ENCODE results near the gene APBA2. TPM values are rescaled to one million over a fixed set of nuclear protein-coding genes. Genes with fewer than 3 reads are reported as not detected.
A peak's percentile ranks its signal among the peaks of the same experiment; 100 is the strongest.

APBA2 gene
- total RNA-seq, 6 donors from 2014 or later = 3.2 to 7.9 (median 6.0) TPM

DNA sequence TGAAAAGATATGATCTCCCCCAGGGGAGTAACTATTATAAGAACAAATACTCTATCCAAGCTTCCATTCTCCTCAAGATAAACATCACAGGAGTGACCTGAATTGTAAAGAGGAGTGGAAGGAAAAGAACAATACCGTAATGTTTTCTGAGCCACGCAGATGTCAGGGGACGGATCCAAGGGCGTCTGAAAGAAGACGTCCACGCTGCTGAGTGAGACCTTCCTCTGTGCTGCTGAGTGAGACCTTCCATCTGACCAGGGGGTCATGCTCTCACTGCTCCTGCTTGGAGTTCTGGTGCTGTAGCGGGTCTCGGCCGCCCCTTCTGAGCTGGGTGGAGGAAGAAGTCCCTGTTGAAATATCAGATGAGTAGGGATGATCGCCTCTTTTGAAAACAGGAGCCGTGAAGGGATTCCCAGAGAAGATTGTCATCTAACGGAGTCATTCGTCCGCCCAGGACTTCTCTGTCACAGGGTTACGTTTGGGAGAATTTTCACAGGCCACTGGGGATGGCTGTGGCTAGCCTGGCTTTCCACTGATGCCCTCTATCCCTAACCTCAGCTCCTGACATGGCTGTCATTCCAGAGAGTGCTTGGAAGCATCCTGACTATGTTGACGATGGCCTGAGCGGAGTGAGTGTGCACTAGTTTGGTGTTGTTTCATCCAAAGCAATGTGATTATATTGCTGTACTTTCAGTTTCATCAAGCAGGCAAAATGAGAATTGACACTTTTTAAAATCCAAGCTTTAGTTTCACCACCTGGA lies 184.9 kb downstream of the APBA2 start:
- no peak overlapping the region for H3K4me3 ChIP-seq
- no peaks in the 10 kb centered on the region for H3K4me1 ChIP-seq
- H3K9me3 ChIP-seq = no peaks in the 10 kb centered on the region
- ATAC-seq (ENCODE audit: low FRiP score in 2 of 2) (no peak), DNase-seq (no peak)
- no peaks in the 10 kb centered on the region for H3K27me3 ChIP-seq
- WGBS, 2 donors = 59 to 69% methylated on average over 17 of the region's 17 CpGs
- no peak for TF ChIP-seq EP300 (IDR thresholded peaks at IDR 0.05)
- TF ChIP-seq, protein P1, sequence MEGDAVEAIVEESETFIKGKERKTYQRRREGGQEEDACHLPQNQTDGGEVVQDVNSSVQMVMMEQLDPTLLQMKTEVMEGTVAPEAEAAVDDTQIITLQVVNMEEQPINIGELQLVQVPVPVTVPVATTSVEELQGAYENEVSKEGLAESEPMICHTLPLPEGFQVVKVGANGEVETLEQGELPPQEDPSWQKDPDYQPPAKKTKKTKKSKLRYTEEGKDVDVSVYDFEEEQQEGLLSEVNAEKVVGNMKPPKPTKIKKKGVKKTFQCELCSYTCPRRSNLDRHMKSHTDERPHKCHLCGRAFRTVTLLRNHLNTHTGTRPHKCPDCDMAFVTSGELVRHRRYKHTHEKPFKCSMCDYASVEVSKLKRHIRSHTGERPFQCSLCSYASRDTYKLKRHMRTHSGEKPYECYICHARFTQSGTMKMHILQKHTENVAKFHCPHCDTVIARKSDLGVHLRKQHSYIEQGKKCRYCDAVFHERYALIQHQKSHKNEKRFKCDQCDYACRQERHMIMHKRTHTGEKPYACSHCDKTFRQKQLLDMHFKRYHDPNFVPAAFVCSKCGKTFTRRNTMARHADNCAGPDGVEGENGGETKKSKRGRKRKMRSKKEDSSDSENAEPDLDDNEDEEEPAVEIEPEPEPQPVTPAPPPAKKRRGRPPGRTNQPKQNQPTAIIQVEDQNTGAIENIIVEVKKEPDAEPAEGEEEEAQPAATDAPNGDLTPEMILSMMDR (IDR thresholded peaks at IDR 0.05) = no peak
- no peak for TF ChIP-seq POLR2AphosphoS5 (IDR thresholded peaks at IDR 0.05)
- no peak for TF ChIP-seq POLR2A (IDR thresholded peaks at IDR 0.05)
- no peak overlapping the region for H3K27ac ChIP-seq
- H3K36me3 ChIP-seq = no peaks in the 10 kb centered on the region

DNA sequence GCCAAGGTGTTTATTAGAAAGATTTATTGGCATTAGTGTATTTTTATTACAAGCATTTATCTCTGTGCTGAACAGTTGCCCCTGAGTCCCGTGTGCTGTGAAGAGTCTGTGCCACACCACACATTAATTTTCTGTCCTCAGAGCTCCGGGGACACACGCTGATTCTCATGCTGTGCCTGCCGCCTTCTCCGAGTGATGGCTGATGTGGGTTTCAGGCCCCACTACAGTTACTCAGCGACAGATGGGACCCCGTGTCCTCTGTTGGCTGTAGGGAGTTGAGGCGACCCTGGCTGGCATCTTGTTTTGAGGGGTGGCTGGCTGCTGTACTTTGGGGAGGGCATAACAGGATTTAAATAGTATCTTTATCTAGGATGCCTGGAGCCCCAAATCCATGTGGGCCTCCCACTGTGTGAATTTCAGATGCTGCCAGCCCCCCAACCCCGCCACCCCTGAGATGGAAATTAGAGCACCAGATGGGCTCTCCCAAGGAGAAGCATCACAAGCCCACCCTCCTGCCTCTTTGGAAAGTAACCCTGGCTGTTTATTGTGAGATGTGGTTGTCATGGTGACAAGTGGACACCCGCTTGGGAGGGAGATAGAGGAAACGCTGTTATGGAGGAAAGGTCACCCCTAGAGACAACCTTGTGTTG lies 185.6 kb downstream of the APBA2 start:
- no peak for DNase-seq
- no peaks in the 10 kb centered on the region for H3K4me1 ChIP-seq
- no peak overlapping the region for H3K4me3 ChIP-seq
- TF ChIP-seq EP300 (IDR thresholded peaks at IDR 0.05) (no peak), POLR2AphosphoS5 (IDR thresholded peaks at IDR 0.05) (no peak), POLR2A (IDR thresholded peaks at IDR 0.05) (no peak)
- TF ChIP-seq, protein P1 (IDR thresholded peaks at IDR 0.05) = no peak
- H3K36me3 ChIP-seq = no peaks in the 10 kb centered on the region
- H3K27me3 ChIP-seq = no peaks in the 10 kb centered on the region
- ATAC-seq (ENCODE audit: low FRiP score in 2 of 2) = no peak
- H3K9me3 ChIP-seq = no peaks in the 10 kb centered on the region
- no peak overlapping the region for H3K27ac ChIP-seq
- 91% methylated on average over 9 to 11 of the region's 11 CpGs for WGBS, 2 donors

DNA sequence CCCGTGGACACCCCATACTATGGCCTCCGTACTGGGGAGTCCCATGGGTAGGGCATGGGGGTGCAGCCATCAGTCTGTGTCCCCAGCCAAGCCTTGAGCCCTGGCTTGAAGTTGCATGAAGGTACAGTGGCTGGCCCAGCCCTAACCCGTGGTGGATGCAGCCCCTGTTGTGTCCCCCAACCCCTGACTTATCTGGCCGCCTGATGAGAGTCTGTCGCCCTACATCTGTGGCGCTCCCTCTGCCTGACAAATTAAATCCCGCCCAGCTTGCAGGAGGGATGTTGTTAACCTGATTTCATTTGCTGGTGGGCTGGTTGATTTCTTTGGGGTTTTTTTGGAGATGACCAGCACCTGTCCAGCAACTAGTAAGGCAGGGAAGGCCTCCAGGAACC lies 186.1 kb downstream of the APBA2 start:
- ATAC-seq (ENCODE audit: low FRiP score in 2 of 2) (peak in 1 of 2 donors; percentile 24), DNase-seq (no peak)
- no peak overlapping the region for H3K27ac ChIP-seq
- H3K4me3 ChIP-seq = no peak overlapping the region
- H3K27me3 ChIP-seq = no peaks in the 10 kb centered on the region
- no peaks in the 10 kb centered on the region for H3K36me3 ChIP-seq
- 88% methylated on average over 7 of the region's 7 CpGs; no CpG with 5 or more reads in 1 of the 2 donors for WGBS, 2 donors
- TF ChIP-seq POLR2A (IDR thresholded peaks at IDR 0.05) = no peak
- no peak for TF ChIP-seq EP300 (IDR thresholded peaks at IDR 0.05)
- TF ChIP-seq, protein P1 (IDR thresholded peaks at IDR 0.05) = no peak
- TF ChIP-seq POLR2AphosphoS5 (IDR thresholded peaks at IDR 0.05) = no peak
- H3K4me1 ChIP-seq = no peaks in the 10 kb centered on the region
- no peaks in the 10 kb centered on the region for H3K9me3 ChIP-seq

DNA sequence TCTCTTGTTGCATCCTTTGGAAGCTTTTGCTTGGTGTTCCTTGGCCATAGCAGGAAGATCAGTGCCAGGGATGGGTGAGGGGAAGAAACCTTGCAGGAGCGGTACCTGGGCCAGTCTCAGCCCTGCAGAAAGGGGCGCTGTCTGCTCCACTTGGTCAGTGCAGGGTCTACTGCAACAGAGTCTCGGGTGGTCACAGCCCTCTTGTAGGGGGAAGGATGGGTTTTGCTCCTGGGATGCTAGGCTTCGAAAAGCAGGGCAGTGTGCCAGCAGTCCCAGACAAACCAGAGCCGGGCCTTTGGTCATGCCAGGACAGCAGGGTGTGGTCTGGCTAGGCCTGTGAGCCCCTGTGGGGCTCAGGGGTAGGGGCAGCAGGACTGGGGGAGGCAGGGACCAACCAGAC lies 186.7 kb downstream of the APBA2 start:
- H3K4me1 ChIP-seq = no peaks in the 10 kb centered on the region
- H3K9me3 ChIP-seq = no peaks in the 10 kb centered on the region
- WGBS, 2 donors = 85 to 100% methylated on average over 2 to 4 of the region's 5 CpGs
- H3K27ac ChIP-seq = no peak overlapping the region
- H3K27me3 ChIP-seq = no peaks in the 10 kb centered on the region
- DNase-seq = no peak
- no peaks in the 10 kb centered on the region for H3K36me3 ChIP-seq
- TF ChIP-seq POLR2AphosphoS5 (IDR thresholded peaks at IDR 0.05) (no peak), EP300 (IDR thresholded peaks at IDR 0.05) (no peak), POLR2A (IDR thresholded peaks at IDR 0.05) (no peak)
- TF ChIP-seq, protein P1 (IDR thresholded peaks at IDR 0.05) = no peak
- H3K4me3 ChIP-seq = no peak overlapping the region
- ATAC-seq (ENCODE audit: low FRiP score in 2 of 2) = no peak

All from upper lobe of left lung (tissue), 6 donors.